Epithelial cell of esophagus (primary cell): Measurements from ENCODE around the gene MYO1A.
A peak's percentile ranks its signal among the peaks of the same experiment; 100 is the strongest.

ENCODE experiments used
- DNase-seq: peaks from one replicate; pipeline ENCODE4 v3.0.0; 2010; ENCODE audit warnings: low read depth
- H3K4me3 ChIP-seq: 2 replicates; pipeline ENCODE4 v1.5.1; 2011; ENCODE audit warnings: mild to moderate bottlenecking, low read length, control low read depth
- TF ChIP-seq, protein P1 (sequence below): IDR thresholded peaks from 2 replicates; pipeline ENCODE4 v1.5.1; 2011; ENCODE audit warnings: low read depth, mild to moderate bottlenecking, low read length, control low read depth, inconsistent platforms; ENCODE audit not compliant: insufficient read depth; ENCODE audit errors: missing control alignments

MYO1A gene

GRCh38 chr12:57049890-57050289 lies at the start of gene MYO1A:
Gene MYO1A, minus strand, starts transcription at chr12:57050129. Its CDS starts 1,806 bp downstream, at chr12:57048323.
- peak; percentile 28 for DNase-seq
- H3K4me3 ChIP-seq, result no peak within 1 kb of the TSS
- TF ChIP-seq, protein P1, sequence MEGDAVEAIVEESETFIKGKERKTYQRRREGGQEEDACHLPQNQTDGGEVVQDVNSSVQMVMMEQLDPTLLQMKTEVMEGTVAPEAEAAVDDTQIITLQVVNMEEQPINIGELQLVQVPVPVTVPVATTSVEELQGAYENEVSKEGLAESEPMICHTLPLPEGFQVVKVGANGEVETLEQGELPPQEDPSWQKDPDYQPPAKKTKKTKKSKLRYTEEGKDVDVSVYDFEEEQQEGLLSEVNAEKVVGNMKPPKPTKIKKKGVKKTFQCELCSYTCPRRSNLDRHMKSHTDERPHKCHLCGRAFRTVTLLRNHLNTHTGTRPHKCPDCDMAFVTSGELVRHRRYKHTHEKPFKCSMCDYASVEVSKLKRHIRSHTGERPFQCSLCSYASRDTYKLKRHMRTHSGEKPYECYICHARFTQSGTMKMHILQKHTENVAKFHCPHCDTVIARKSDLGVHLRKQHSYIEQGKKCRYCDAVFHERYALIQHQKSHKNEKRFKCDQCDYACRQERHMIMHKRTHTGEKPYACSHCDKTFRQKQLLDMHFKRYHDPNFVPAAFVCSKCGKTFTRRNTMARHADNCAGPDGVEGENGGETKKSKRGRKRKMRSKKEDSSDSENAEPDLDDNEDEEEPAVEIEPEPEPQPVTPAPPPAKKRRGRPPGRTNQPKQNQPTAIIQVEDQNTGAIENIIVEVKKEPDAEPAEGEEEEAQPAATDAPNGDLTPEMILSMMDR, result no peak

GRCh38 chr12:57099047-57099714 lies 49.3 kb upstream of the MYO1A start:
- TF ChIP-seq, protein P1, result no peak
- peak; percentile 27 for DNase-seq
- no peak overlapping the region for H3K4me3 ChIP-seq

DNA sequence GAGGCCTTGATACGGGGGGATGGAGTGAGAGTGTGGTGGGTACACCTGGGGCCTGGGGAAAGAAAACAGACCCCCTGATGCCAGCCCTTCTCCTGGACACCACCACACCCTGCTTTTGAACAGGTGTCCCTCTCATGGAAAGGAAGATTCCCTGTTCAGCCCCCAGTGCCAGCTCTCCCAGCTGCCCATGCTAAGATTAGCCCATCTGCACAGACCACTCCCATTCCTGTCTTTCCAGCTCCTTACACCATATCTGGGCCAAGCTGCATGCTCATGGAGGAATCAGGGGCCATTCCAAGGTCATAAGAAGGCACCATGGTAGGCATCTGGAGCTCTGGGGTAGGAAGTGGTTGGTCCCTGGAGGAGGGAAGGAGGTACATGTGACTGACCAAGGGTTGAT lies 48.6 kb upstream of the MYO1A start:
- no peak overlapping the region for H3K4me3 ChIP-seq
- TF ChIP-seq, protein P1, result no peak
- peak; percentile 27 for DNase-seq

GRCh38 chr12:57097554-57097835 lies 47.6 kb upstream of the MYO1A start:
- H3K4me3 ChIP-seq, result no peak overlapping the region
- no peak for DNase-seq
- TF ChIP-seq, protein P1, result no peak

- no peak for DNase-seq
- H3K4me3 ChIP-seq, result no peak overlapping the region
- TF ChIP-seq, protein P1, result no peak
These were observed 47.0 kb upstream of the MYO1A start for GRCh38 chr12:57096748-57097553.

DNA sequence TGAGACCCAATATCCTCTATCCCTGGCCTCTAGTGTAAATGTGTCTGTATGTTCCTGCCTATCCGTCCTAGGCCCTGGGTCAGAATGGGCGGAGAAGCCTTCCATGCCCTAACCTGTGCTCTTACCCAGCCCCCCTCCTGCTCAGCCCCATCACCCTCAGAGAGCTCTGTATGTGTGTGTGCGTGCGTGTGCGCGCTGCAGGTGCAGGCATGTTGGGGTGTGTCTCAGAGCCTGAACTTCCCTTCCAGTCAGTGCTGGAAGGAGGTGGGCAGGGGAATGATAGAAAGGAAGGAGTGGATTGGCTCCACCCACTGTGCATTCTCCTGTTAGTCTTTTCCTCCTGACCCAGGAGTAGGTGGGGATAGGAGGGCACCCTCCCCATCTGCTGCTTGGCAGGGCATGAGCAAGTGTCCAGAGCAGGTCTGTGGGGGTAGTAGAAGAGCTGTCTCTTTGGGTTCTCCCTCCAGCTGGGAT lies 46.2 kb upstream of the MYO1A start:
- H3K4me3 ChIP-seq, result no peak overlapping the region
- DNase-seq, result peak; percentile 99
- TF ChIP-seq, protein P1, result no peak
